OCI-LY7 (cell line): ENCODE measurements around the gene LRRC23. TPM values are rescaled to one million over a fixed set of nuclear protein-coding genes. Genes with fewer than 3 reads are reported as not detected.
"Not testable (repeated sequence)": the region's sequence is repeated elsewhere in the genome, so short reads cannot be mapped to it uniquely, and the experiment has no call there.

Experiments
- BruUV-seq: library from RNA; stranded (reverse); fragments of 400-500 nt; replicated peaks from 2 replicates; lab custom pipeline; 2021; lab: Mats Ljungman, UMichigan
- CTCF ChIA-PET: fragments of 300-600 bp; sonication (Branson Sonifier 250); formaldehyde crosslinking; loops from one replicate; lab custom pipeline; 2022; ENCODE audit warnings: antibody characterized with exemption; ENCODE audit not compliant: unreplicated experiment; lab: Charles Lee
- POLR2A ChIA-PET: fragments of 300-600 bp; sonication (Branson Sonifier 250); formaldehyde crosslinking; loops from one replicate; lab custom pipeline; 2022; ENCODE audit warnings: antibody characterized with exemption; lab: Charles Lee
- DNase-seq: peaks from one replicate; pipeline ENCODE4 v3.0.0-alpha.2; 2015; ENCODE audit warnings: low spot score
- H2AFZ ChIP-seq: fragments of 200-600 bp; sonication (generic), shearing (Covaris generic); 2 replicates; pipeline ENCODE4 v1.6.1; 2014; ENCODE audit warnings: mild to moderate bottlenecking, antibody characterized with exemption, low read length, moderate library complexity
- H3K27ac ChIP-seq: fragments of 200-600 bp; sonication (generic); 2 replicates; pipeline ENCODE4 v1.5.1; 2014; ENCODE audit warnings: mixed run types, low read depth, mild to moderate bottlenecking, moderate library complexity, low read length, inconsistent platforms; ENCODE audit not compliant: poor library complexity, severe bottlenecking
- H3K36me3 ChIP-seq: fragments of 200-600 bp; sonication (generic); 2 replicates; pipeline ENCODE4 v1.6.1; 2014; ENCODE audit warnings: mild to moderate bottlenecking, antibody characterized with exemption, low read length, moderate library complexity, mixed read lengths; ENCODE audit not compliant: insufficient read depth
- H3K4me1 ChIP-seq: fragments of 200-600 bp; sonication (generic); 2 replicates; pipeline ENCODE4 v1.5.1; 2014; ENCODE audit warnings: mild to moderate bottlenecking, low read length; ENCODE audit not compliant: insufficient read depth, poor library complexity, severe bottlenecking
- H3K4me2 ChIP-seq: fragments of 200-600 bp; sonication (generic); 2 replicates; pipeline ENCODE4 v1.6.1; 2014; ENCODE audit warnings: mild to moderate bottlenecking, low read length
- H3K4me3 ChIP-seq: fragments of 200-600 bp; sonication (generic); 2 replicates; pipeline ENCODE4 v1.5.1; 2014; ENCODE audit warnings: mild to moderate bottlenecking, low read depth, low read length; ENCODE audit not compliant: poor library complexity, severe bottlenecking
- H3K79me2 ChIP-seq: fragments of 200-600 bp; sonication (generic); 2 replicates; pipeline ENCODE4 v1.6.1; 2016; ENCODE audit warnings: low read depth, mild to moderate bottlenecking, low read length, moderate library complexity, mixed read lengths; ENCODE audit not compliant: insufficient read depth
- H3K9me2 ChIP-seq: fragments of 200-600 bp; sonication (generic); 2 replicates; pipeline ENCODE4 v1.6.1; 2016; ENCODE audit warnings: mild to moderate bottlenecking, low read length, mixed read lengths; ENCODE audit not compliant: insufficient read depth
- H3K9me3 ChIP-seq: fragments of 200-600 bp; sonication (generic); 2 replicates; pipeline ENCODE4 v1.6.1; 2014; ENCODE audit warnings: mild to moderate bottlenecking, mixed run types, low read length, mixed read lengths
- H4K20me1 ChIP-seq: fragments of 200-600 bp; sonication (generic); 2 replicates; pipeline ENCODE4 v1.6.1; 2014; ENCODE audit warnings: mild to moderate bottlenecking, antibody characterized with exemption, low read length, moderate library complexity, mixed read lengths; ENCODE audit not compliant: insufficient read depth
- EZH2phosphoT487 ChIP-seq: fragments of 200-600 bp; sonication (generic); IDR thresholded peaks from 2 replicates; pipeline ENCODE4 v1.6.1; 2018; ENCODE audit warnings: low read depth, borderline replicate concordance, mild to moderate bottlenecking, mixed run types, antibody characterized with exemption, low read length, moderate library complexity, mixed read lengths
- intact Hi-C: fragments of 100-400 bp; cut with micrococcal nuclease; formaldehyde crosslinking; loops from one replicate; pipeline ENCODE4 v1.10.0; 2022; ENCODE audit not compliant: unreplicated experiment
- total RNA-seq, 2 experiments: library from RNA; depleted of rRNA in 1 of 2; stranded (reverse); fragments of >200 nt in 1 of 2; shearing (Covaris generic) in 1 of 2; gene quantifications; 2 replicates each; pipeline ENCODE4 v1.2.3, GENCODE V29; 2014 to 2022
- TF ChIP-seq, protein P1 (sequence below): fragments of 200-600 bp; sonication (generic); conservative IDR thresholded peaks from 2 replicates; pipeline ENCODE4 v1.5.1; 2014; ENCODE audit warnings: mild to moderate bottlenecking, antibody characterized with exemption, low read length, moderate library complexity, mixed read lengths

The LRRC23 gene
- total RNA-seq, 2 experiments from 2014 or later: 17.7 to 19.8 TPM

DNA sequence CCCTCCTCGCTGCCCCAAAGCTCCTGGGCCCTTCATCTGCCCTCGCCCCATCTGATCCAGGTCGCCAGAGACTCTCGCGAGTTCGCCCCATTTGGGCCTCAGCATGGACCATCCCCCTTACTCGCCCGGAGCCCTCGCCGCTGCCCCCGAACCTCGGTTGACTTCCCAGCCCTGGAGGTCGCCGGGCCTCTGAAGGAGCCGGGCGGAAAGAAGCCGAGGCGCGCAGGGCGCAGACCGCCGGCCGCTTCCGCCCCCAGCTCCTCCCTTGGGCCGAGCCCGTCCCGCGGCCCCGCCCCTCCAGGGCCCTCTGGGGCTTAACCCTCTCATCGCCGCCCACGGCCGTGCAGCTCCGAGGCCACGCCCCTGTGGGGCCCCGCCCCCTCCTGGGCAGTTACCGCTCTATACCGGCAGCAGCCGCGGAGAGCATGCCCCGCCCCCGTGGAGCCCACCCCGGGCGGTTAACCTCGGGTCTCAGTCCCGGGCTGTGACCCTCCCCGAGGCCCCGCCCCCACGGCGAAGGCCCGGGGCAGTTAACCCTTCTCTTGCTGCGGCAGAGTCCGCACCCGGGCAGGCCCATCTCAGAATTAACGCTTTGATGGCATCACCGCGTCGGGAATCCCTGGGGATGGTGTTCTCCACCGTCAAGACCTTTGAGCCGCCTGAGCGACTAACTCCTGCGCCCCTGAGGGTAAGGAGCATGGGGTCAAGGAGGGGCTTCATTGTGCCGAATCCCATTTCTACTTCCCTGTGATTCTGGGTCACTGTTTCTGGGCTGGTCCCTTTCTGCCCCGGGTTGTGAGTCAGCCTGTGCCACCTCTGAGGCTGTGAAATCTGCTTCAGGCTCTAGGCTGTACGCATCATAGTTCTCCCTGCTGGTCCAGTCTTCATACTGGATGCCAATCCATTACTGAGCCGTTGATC is 31.3 kb upstream of the LRRC23 start, which contains the start of gene SPSB2:
TSS of gene SPSB2 (minus strand) at position 210 of the 921 bp plus-strand sequence. CDS start 402 bp downstream, outside the sequence.
- peaks cover 17% of the 10 kb centered on the region; the same call in 1 of the 2 replicates for H3K79me2 ChIP-seq
- H2AFZ ChIP-seq: peak within 1 kb of the TSS; percentile 78
- no peaks in the 10 kb centered on the region for H3K9me3 ChIP-seq
- no peaks in the 10 kb centered on the region for H3K9me2 ChIP-seq
- ChIA-PET POLR2A (interaction anchor here (0.7 to 2.6 kb wide), 15 partner anchors 9 to 149 kb away, joined by 3 to 19 read pairs (median 3); partner anchors contain the start of genes C12orf57, CDCA3, LPCAT3 and RNU7-1), CTCF (interaction anchor here (0.6 to 2.8 kb wide), 9 partner anchors 9 to 64 kb away, joined by 3 to 17 read pairs (median 4); partner anchors contain the start of genes CDCA3 and USP5)
- no peak for TF ChIP-seq EZH2phosphoT487
- TF ChIP-seq, protein P1, sequence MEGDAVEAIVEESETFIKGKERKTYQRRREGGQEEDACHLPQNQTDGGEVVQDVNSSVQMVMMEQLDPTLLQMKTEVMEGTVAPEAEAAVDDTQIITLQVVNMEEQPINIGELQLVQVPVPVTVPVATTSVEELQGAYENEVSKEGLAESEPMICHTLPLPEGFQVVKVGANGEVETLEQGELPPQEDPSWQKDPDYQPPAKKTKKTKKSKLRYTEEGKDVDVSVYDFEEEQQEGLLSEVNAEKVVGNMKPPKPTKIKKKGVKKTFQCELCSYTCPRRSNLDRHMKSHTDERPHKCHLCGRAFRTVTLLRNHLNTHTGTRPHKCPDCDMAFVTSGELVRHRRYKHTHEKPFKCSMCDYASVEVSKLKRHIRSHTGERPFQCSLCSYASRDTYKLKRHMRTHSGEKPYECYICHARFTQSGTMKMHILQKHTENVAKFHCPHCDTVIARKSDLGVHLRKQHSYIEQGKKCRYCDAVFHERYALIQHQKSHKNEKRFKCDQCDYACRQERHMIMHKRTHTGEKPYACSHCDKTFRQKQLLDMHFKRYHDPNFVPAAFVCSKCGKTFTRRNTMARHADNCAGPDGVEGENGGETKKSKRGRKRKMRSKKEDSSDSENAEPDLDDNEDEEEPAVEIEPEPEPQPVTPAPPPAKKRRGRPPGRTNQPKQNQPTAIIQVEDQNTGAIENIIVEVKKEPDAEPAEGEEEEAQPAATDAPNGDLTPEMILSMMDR: no peak
- peak within 1 kb of the TSS; percentile 77 for H3K4me3 ChIP-seq
- peaks cover 46% of the 10 kb centered on the region for H3K36me3 ChIP-seq
- intact Hi-C loops: loop anchor here (1.0 to 5.0 kb wide), 8 partner anchors 18 to 319 kb away; partner anchors contain the start of genes C1RL, ENO2, LPCAT3 and USP5
- peak within 1 kb of the TSS; percentile 99 for H3K4me2 ChIP-seq
- peak; percentile 100 for DNase-seq
- peaks cover 47% of the 10 kb centered on the region for H3K4me1 ChIP-seq
- H3K27ac ChIP-seq: peak within 1 kb of the TSS; percentile 68
- H4K20me1 ChIP-seq: 0 out of 2 replicates have a peak, but pooled peaks cover 10% of the 10 kb centered on the region
- no TSS peak for BruUV-seq

- H3K9me2 ChIP-seq, DNase-seq, H3K9me3 ChIP-seq, H4K20me1 ChIP-seq, BruUV-seq, CTCF ChIA-PET: not testable (repeated sequence)
- Histone ChIP-seq H3K4me3 (peak overlapping the region; percentile 77), H3K4me2 (peak overlapping the region; percentile 88), H3K4me1 (peaks cover 41% of the 10 kb centered on the region), H3K36me3 (peaks cover 40% of the 10 kb centered on the region), H3K27ac (peak overlapping the region; percentile 68), H2AFZ (peak overlapping the region; percentile 78), H3K79me2 (peaks cover 11% of the 10 kb centered on the region; the same call in 1 of the 2 replicates)
- intact Hi-C loops: loop anchor here (5.0 kb wide), 3 partner anchors 88 to 318 kb away; partner anchors contain the start of gene C1RL
- POLR2A ChIA-PET: interaction anchor here (0.7 to 2.5 kb wide), 4 partner anchors 18 to 61 kb away, joined by 3 to 17 read pairs (median 3); no protein-coding TSS in a partner anchor
Observed at GRCh38 chr12:6874015-6874368, 30.6 kb upstream of the LRRC23 start.

GRCh38 chr12:6879824-6880223 is 24.8 kb upstream of the LRRC23 start:
- DNase-seq, intact Hi-C loops, H3K4me3 ChIP-seq, H3K9me3 ChIP-seq, CTCF ChIA-PET, H2AFZ ChIP-seq, H3K4me2 ChIP-seq, BruUV-seq, H3K4me1 ChIP-seq, H3K79me2 ChIP-seq, H4K20me1 ChIP-seq, H3K27ac ChIP-seq, H3K9me2 ChIP-seq: not testable (repeated sequence)
- H3K36me3 ChIP-seq: peaks cover 20% of the 10 kb centered on the region; the same call in 1 of the 2 replicates
- POLR2A ChIA-PET: interaction anchor here (0.6 kb wide), 1 partner anchor 14 kb away, joined by 5 read pairs; no protein-coding TSS in a partner anchor
